HG03378 (cell line): Measurements from ENCODE around the gene FAM221B.
A peak's percentile ranks its signal among the peaks of the same experiment; 100 is the strongest.

ENCODE experiments used
- ATAC-seq: cut with Tn5 transposase; IDR thresholded peaks from one replicate; pipeline ENCODE4 v1.9.1; 2021; ENCODE audit warnings: mild to moderate bottlenecking, moderate library complexity; ENCODE audit not compliant: unreplicated experiment

FAM221B gene

GRCh38 chr9:35792024-35792813 lies 36.3 kb downstream of the FAM221B start:
- ATAC-seq: no peak

DNA sequence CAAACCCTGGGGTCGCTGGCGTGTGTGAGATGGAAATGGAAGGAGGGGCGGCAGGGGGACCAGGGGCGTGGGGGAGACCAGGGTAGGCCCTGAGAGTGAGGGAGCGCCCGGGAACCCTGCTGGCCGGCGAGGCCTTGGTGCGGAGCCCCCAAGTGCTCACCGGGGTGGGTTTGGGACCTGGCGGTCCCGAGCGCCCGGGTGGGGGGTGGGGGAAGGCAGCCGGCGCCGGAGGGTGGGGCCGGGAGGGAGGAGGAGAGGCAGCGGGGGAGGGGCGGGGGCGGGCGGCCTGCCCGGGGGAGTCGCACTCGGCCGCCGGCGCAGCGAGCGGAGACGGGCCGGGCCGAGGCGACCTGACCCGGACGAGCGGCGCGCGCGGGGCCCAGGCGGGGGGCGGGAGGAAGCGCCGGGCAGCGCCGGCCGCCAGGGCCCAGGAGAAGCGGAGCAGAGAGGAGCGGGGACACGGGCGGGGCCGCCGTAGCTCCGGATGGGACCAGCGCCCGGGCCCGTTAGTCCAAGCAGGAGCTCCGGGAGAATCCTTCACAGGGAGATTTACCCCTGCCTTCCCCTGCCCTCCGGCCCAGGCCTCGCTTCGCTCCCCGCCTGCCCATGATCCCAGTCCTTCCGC lies 37.1 kb downstream of the FAM221B start, which contains the start of gene NPR2:
NPR2 (plus strand) TSS at position 295 of the 625 bp plus-strand sequence. CDS start 818 bp downstream, outside the sequence.
- ATAC-seq: no peak

- ATAC-seq: peak; percentile 56
These were observed 37.9 kb downstream of the FAM221B start for GRCh38 chr9:35790385-35791296.

GRCh38 chr9:35790025-35790384 lies 38.5 kb downstream of the FAM221B start:
- ATAC-seq: no peak

GRCh38 chr9:35789541-35789940 lies 39.0 kb downstream of the FAM221B start:
- no peak for ATAC-seq

- ATAC-seq: no peak
These were observed 45.1 kb downstream of the FAM221B start for GRCh38 chr9:35783418-35783817.

- ATAC-seq: no peak
These were observed 47.5 kb downstream of the FAM221B start for GRCh38 chr9:35781066-35781465.

DNA sequence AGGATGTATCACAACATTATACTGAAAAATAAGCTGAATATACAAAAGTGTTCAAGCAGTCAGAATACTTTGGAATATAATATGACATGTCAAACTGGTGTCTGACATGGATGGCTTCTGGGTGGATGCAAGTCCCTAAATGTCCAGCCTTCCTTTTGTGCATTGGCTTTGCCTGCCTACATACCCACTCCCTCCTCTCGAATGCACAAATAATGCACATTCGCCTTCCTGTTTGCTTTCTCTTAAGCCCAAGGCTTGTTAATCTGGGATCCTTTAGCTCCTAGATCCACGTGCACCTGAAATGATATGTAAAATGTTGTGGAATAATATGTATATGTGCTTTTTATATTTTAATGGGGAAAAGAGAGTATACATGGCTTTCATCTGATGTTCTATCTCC lies 50.0 kb downstream of the FAM221B start:
- ATAC-seq: no peak

DNA sequence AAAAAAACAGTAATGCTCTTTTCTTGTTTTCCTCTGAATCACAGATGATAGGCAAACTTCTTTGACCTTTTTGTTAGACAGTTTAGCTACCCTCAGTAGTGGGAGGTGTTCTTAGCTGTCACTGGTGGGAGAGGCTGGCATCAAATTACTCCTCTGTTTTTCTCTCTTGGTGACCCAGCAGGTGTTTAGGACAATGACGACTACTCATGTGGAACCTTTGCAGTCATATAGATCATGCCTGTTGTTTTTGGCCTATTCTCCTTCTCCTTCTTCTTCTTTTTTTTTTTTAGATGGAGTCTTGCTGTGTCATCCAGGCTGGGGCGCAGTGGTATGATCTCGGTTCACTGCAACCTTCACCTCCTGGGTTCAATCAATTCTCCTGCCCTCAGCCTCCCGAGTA lies 52.5 kb downstream of the FAM221B start:
- ATAC-seq: no peak

- ATAC-seq: no peak
These were observed 53.5 kb downstream of the FAM221B start for GRCh38 chr9:35774907-35775635.

DNA sequence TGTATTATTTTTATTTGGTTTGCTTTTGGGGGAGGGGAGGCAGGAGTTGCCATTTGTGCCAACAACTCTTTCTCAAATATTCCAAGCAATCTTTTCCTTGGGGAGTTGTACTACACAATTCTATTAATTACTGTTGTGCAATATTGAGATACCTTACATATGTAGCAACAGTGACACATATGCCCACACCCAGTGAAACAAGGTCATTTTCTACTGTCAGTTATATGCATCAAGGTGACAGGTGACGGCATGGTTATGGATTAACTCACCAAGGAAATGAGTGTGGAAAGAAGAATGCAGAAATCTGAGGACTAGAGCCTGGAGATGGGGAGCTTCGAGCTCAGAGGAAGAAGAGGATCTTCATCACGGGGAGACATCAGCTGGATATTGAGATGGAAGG lies 56.6 kb downstream of the FAM221B start:
- no peak for ATAC-seq

DNA sequence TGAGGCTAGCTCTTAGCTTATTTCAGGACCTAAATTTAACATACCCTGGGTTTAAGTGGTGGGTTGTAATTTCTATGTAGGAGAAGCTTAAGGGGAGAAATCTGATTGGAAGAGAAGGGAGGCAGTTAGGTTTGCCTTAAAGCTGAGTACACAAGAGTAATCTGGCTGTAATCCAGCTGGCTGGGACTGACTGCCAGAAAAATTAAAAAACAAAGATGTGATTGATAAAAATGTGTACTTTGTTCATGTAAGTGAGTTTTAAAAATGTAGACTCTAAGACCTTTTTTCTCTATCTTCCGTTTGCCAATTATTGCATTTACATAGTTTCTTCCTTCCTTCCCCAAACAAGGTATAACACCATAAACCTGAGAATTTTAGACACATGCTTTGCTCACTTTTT lies 57.0 kb downstream of the FAM221B start:
- no peak for ATAC-seq

- ATAC-seq: no peak
These were observed 57.5 kb downstream of the FAM221B start for GRCh38 chr9:35771075-35771433.

DNA sequence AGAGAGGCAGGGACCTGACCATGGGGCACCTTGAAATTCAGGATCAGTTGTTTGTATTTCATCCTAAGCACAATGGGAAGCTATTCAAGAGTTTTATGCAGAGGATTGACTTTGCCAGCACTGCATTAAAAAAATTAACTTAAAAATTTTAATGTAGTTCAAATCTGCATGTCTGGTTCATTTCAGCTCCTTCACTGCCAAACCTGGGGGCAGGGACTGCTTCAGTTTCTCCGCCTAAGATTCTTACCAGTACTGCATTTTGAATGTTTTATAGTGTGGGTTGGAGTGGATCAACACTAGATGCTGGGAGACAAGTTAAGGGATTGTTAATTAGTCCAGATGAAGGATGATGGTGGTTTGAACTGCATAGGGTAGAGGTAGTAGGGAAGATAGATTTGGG lies 58.8 kb downstream of the FAM221B start:
- no peak for ATAC-seq

GRCh38 chr9:35767458-35767857 lies 61.1 kb downstream of the FAM221B start:
- no peak for ATAC-seq

- ATAC-seq: no peak
These were observed 61.5 kb downstream of the FAM221B start for GRCh38 chr9:35766997-35767396.
